Vagina (tissue), 2 donors: ENCODE results near the gene PDK1. TPM values are rescaled to one million over a fixed set of nuclear protein-coding genes. Genes with fewer than 3 reads are reported as not detected.
"Not testable (repeated sequence)": the region's sequence is repeated elsewhere in the genome, so short reads cannot be mapped to it uniquely, and the experiment has no call there.

Experiments
- DNase-seq, 2 donors: peaks; one replicate each; pipeline ENCODE4 v3.0.0-alpha.2; 2017; ENCODE audit errors: extremely low spot score in 2 of 2
- H3K27ac ChIP-seq: fragments of 200-600 bp; sonication (generic); one replicate; pipeline ENCODE4 v1.5.1; 2019
- H3K27me3 ChIP-seq: fragments of 200-600 bp; sonication (generic); one replicate; pipeline ENCODE4 v1.5.1; 2019
- H3K36me3 ChIP-seq, 2 donors: fragments of 200-600 bp; sonication (generic); one replicate each; pipeline ENCODE4 v1.5.1; 2017 to 2019
- H3K4me1 ChIP-seq: fragments of 200-600 bp; sonication (generic); one replicate; pipeline ENCODE4 v1.5.1; 2019
- H3K4me3 ChIP-seq, 2 donors: fragments of 200-600 bp; sonication (generic); 1 replicate in 1 of 2; 2 replicates in 1 of 2; pipeline ENCODE4 v1.5.1; 2016 to 2019
- H3K9me3 ChIP-seq: fragments of 200-600 bp; sonication (generic); one replicate; pipeline ENCODE4 v1.5.1; 2019
- POLR2A ChIP-seq, 2 donors: fragments of 450-650 bp; IDR thresholded peaks; one replicate each; pipeline ENCODE4 v1.6.1; 2017; ENCODE audit warnings: antibody characterized with exemption in 2 of 2, mild to moderate bottlenecking in 2 of 2, moderate library complexity in 2 of 2
- POLR2AphosphoS5 ChIP-seq, 2 donors: sonication (generic); formaldehyde crosslinking; IDR thresholded peaks; one replicate each; pipeline ENCODE4 v1.9.0; 2017; ENCODE audit warnings: antibody characterized with exemption in 2 of 2, mild to moderate bottlenecking in 2 of 2, low read depth in 1 of 2; ENCODE audit not compliant: insufficient read depth in 1 of 2
- intact Hi-C: fragments of 100-400 bp; cut with DNase I; formaldehyde crosslinking; loops from one replicate; pipeline ENCODE4 v1.15.1; 2023
- total RNA-seq: library from RNA; depleted of rRNA; stranded (reverse); fragments of >200 nt; gene quantifications from one replicate; pipeline ENCODE4 v1.2.3, GENCODE V29; 2016
- TF ChIP-seq, protein P1 (sequence below), 3 experiments: fragments of 450-650 bp in 2 of 3; fragments of 200-600 bp in 1 of 3; sonication (generic) in 1 of 3; IDR thresholded peaks; one replicate each; pipeline ENCODE4 v1.5.1; 2017 to 2019; ENCODE audit warnings: antibody characterized with exemption in 3 of 3, mild to moderate bottlenecking in 2 of 3, moderate library complexity in 2 of 3

PDK1 gene
- total RNA-seq, 1 donor from 2014 or later: 17.7 TPM

GRCh38 chr2:172539767-172540166 lies 16.1 kb upstream of the PDK1 start:
- Histone ChIP-seq H3K27ac (no peak overlapping the region), H3K9me3 (no peaks in the 10 kb centered on the region), H3K4me1 (no peaks in the 10 kb centered on the region), H3K36me3 (no peaks in the 10 kb centered on the region), H3K4me3 (no peak overlapping the region), H3K27me3 (no peaks in the 10 kb centered on the region)
- TF ChIP-seq, protein P1, sequence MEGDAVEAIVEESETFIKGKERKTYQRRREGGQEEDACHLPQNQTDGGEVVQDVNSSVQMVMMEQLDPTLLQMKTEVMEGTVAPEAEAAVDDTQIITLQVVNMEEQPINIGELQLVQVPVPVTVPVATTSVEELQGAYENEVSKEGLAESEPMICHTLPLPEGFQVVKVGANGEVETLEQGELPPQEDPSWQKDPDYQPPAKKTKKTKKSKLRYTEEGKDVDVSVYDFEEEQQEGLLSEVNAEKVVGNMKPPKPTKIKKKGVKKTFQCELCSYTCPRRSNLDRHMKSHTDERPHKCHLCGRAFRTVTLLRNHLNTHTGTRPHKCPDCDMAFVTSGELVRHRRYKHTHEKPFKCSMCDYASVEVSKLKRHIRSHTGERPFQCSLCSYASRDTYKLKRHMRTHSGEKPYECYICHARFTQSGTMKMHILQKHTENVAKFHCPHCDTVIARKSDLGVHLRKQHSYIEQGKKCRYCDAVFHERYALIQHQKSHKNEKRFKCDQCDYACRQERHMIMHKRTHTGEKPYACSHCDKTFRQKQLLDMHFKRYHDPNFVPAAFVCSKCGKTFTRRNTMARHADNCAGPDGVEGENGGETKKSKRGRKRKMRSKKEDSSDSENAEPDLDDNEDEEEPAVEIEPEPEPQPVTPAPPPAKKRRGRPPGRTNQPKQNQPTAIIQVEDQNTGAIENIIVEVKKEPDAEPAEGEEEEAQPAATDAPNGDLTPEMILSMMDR (IDR thresholded peaks at IDR 0.05): no peak
- no peak for TF ChIP-seq POLR2A (IDR thresholded peaks at IDR 0.05)
- no peak for TF ChIP-seq POLR2AphosphoS5 (IDR thresholded peaks at IDR 0.05; ENCODE audit: insufficient read depth in 1 of 2, low read depth in 1 of 2)
- DNase-seq: no peak
- intact Hi-C loops: no loop called here

DNA sequence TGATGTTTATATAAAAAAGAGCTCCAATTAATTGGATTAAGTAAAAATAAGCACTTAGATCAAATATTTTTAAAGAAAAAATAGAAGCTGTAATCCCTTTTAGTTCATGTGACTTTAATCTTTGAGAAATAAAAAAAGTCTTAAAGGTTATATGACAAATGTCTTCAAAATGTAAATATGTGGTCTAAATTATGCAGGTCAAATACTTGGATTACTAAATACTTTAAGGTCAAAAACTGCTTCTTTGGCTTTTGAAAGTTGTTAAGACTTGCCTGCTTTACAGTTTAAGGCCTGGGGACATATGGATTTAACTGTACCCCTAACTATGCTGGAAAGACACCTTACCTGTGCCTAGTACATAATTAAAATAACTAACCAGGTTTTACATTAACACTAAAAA lies 15.5 kb upstream of the PDK1 start:
- H3K4me3 ChIP-seq: no peak overlapping the region
- TF ChIP-seq POLR2A (IDR thresholded peaks at IDR 0.05): no peak
- TF ChIP-seq POLR2AphosphoS5 (IDR thresholded peaks at IDR 0.05; ENCODE audit: insufficient read depth in 1 of 2, low read depth in 1 of 2): no peak
- TF ChIP-seq, protein P1 (IDR thresholded peaks at IDR 0.05): no peak
- intact Hi-C loops: no loop called here
- no peaks in the 10 kb centered on the region for H3K36me3 ChIP-seq
- H3K27ac ChIP-seq: no peak overlapping the region
- H3K27me3 ChIP-seq: no peaks in the 10 kb centered on the region
- no peaks in the 10 kb centered on the region for H3K9me3 ChIP-seq
- no peaks in the 10 kb centered on the region for H3K4me1 ChIP-seq
- no peak for DNase-seq

DNA sequence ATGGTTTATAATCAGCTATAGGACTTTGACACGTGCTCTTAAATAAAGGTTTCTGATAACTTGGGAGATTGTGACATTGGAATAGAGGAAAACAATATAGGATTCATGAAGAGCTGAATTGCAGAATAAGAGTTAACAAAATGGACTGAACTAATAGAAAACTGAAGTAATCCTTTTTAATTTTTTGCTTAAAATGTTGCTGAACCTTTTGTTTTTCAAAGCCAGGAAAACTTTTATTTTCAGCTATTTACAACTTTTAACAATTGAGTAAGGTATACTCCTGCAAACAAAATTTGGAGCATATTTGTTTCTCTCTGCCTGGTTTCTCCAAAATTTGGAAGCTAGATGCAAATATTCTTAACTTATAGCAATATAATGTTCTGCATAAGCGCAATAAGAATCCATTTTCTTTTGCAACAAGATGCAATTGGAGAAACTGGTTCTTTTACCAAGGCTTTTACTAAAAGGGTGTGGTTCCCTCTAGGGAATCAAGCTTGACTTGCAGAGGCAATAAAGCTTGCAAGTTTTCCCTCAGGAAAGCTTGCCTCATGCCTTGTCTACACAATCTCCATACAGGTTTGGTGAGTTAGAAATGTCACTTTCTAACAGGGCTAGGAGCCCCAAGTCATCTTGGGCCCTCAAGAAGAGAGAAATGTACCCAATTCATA lies 10.3 kb upstream of the PDK1 start:
- H3K4me3 ChIP-seq: no peak overlapping the region
- H3K27ac ChIP-seq: no peak overlapping the region
- peaks cover 5% of the 10 kb centered on the region for H3K4me1 ChIP-seq
- no peaks in the 10 kb centered on the region for H3K36me3 ChIP-seq
- intact Hi-C loops: no loop called here
- TF ChIP-seq POLR2A (IDR thresholded peaks at IDR 0.05) (no peak), POLR2AphosphoS5 (IDR thresholded peaks at IDR 0.05; ENCODE audit: insufficient read depth in 1 of 2, low read depth in 1 of 2) (peak in 1 of 2 donors; percentile 85)
- no peaks in the 10 kb centered on the region for H3K27me3 ChIP-seq
- DNase-seq: no peak
- H3K9me3 ChIP-seq: no peaks in the 10 kb centered on the region

DNA sequence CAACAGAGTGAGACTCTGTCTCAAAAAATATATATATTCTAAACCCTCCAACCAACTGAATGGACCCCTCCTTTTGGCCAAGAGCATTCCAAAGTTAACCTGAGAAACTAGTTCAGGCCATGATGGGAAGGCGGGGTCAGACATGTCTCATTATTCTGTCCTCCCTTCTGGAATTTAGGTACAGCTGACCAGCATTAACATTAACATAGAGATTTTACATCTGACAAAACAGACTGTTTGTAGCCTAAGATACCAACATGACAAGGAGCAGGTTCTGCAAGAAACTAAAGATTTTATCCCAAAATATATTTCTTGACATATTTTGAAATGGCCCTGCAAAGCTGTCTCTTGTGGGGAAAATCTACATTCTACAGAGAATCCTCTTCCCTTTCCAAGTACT lies 6.8 kb upstream of the PDK1 start:
- no peaks in the 10 kb centered on the region for H3K27me3 ChIP-seq
- H3K36me3 ChIP-seq: no peaks in the 10 kb centered on the region
- no peaks in the 10 kb centered on the region for H3K9me3 ChIP-seq
- H3K4me1 ChIP-seq: peaks cover 5% of the 10 kb centered on the region
- no peak overlapping the region for H3K4me3 ChIP-seq
- no peak overlapping the region for H3K27ac ChIP-seq
- TF ChIP-seq POLR2A (IDR thresholded peaks at IDR 0.05) (no peak), POLR2AphosphoS5 (IDR thresholded peaks at IDR 0.05; ENCODE audit: insufficient read depth in 1 of 2, low read depth in 1 of 2) (no peak)
- TF ChIP-seq, protein P1 (IDR thresholded peaks at IDR 0.05): no peak
- DNase-seq: no peak
- intact Hi-C loops: no loop called here

DNA sequence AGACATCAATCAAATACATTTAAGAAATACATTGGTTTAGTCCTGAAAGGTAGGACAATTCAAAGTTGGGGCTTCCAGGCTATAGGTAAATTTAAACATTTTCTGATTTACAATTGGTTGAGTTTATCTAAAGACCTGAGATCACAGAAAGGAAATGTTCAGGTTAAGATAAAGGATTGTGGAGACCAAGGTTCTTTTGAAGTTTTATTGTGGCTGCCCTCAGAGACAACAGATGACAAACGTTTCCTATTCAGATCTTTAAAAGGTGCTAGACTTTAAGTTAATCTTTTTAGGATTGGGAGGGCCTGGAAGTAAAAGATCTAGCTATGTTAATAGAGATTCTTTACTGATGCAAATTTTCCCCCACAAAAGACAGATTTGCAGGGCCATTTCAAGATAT lies 6.1 kb upstream of the PDK1 start:
- H3K36me3 ChIP-seq, H3K4me1 ChIP-seq, DNase-seq, intact Hi-C loops, H3K27me3 ChIP-seq, H3K4me3 ChIP-seq, H3K27ac ChIP-seq, H3K9me3 ChIP-seq: not testable (repeated sequence)

GRCh38 chr2:172550419-172550818 lies 5.5 kb upstream of the PDK1 start:
- TF ChIP-seq, protein P1 (IDR thresholded peaks at IDR 0.05): no peak
- no peak for TF ChIP-seq POLR2AphosphoS5 (IDR thresholded peaks at IDR 0.05; ENCODE audit: insufficient read depth in 1 of 2, low read depth in 1 of 2)
- no peak for TF ChIP-seq POLR2A (IDR thresholded peaks at IDR 0.05)
- Histone ChIP-seq H3K27me3 (no peaks in the 10 kb centered on the region), H3K4me1 (peaks cover 11% of the 10 kb centered on the region), H3K27ac (no peak overlapping the region), H3K4me3 (no peak overlapping the region), H3K9me3 (no peaks in the 10 kb centered on the region), H3K36me3 (no peaks in the 10 kb centered on the region)
- no peak for DNase-seq
- intact Hi-C loops: no loop called here
